Endothelial cell (in vitro differentiated cells): ENCODE results near the gene MYO1C. TPM values are rescaled to one million over a fixed set of nuclear protein-coding genes. Genes with fewer than 3 reads are reported as not detected.

Source experiments
- DNase-seq: peaks from one replicate; pipeline ENCODE4 v3.0.0; 2021; ENCODE audit warnings: low spot score
- H3K27ac Mint-ChIP-seq: one replicate; pipeline ENCODE4 v1.8.0; 2021; ENCODE audit warnings: mixed read lengths, inconsistent platforms; ENCODE audit not compliant: unreplicated experiment
- H3K27me3 Mint-ChIP-seq: one replicate; pipeline ENCODE4 v1.8.0; 2021; ENCODE audit warnings: mild to moderate bottlenecking, moderate library complexity, mixed read lengths, inconsistent platforms; ENCODE audit not compliant: unreplicated experiment
- H3K36me3 Mint-ChIP-seq: one replicate; pipeline ENCODE4 v1.8.0; 2021; ENCODE audit warnings: mild to moderate bottlenecking, low read depth, mixed read lengths, inconsistent platforms; ENCODE audit not compliant: unreplicated experiment
- H3K4me1 Mint-ChIP-seq: one replicate; pipeline ENCODE4 v1.8.0; 2021; ENCODE audit warnings: mild to moderate bottlenecking, mixed read lengths, inconsistent platforms; ENCODE audit not compliant: unreplicated experiment
- H3K4me3 Mint-ChIP-seq: one replicate; pipeline ENCODE4 v1.8.0; 2021; ENCODE audit warnings: mild to moderate bottlenecking, mixed read lengths, inconsistent platforms; ENCODE audit not compliant: unreplicated experiment
- H3K9me3 Mint-ChIP-seq: one replicate; pipeline ENCODE4 v1.8.0; 2021; ENCODE audit warnings: mixed read lengths, inconsistent platforms; ENCODE audit not compliant: unreplicated experiment
- CTCF ChIP-seq: fragments of 200-600 bp; sonication (generic); IDR thresholded peaks from one replicate; pipeline ENCODE4 v1.5.0; 2021; ENCODE audit warnings: antibody characterized with exemption; ENCODE audit not compliant: unreplicated experiment
- total RNA-seq: library from RNA; stranded (reverse); fragmentation: NEBNext Ultra II Directional; extraction: Animal tissue kit (Norgen Biotek cat#: 25700); gene quantifications from one replicate; pipeline ENCODE4 v1.2.1, GENCODE V29; 2021; ENCODE audit not compliant: unreplicated experiment

Gene MYO1C
- total RNA-seq, 1 donor from 2014 or later = 117 TPM

GRCh38 chr17:1469231-1469852, 23.1 kb downstream of the MYO1C start:
- peaks cover 8% of the 10 kb centered on the region for H3K27me3 Mint-ChIP-seq
- H3K4me3 Mint-ChIP-seq = peak overlapping the region; percentile 63
- H3K9me3 Mint-ChIP-seq = no peaks in the 10 kb centered on the region
- no peak for DNase-seq
- H3K4me1 Mint-ChIP-seq = no peaks in the 10 kb centered on the region
- peaks cover 37% of the 10 kb centered on the region for H3K36me3 Mint-ChIP-seq
- TF ChIP-seq CTCF = no peak
- H3K27ac Mint-ChIP-seq = peak overlapping the region; percentile 30

- peaks cover 9% of the 10 kb centered on the region for H3K27me3 Mint-ChIP-seq
- H3K4me3 Mint-ChIP-seq = no peak overlapping the region
- H3K9me3 Mint-ChIP-seq = no peaks in the 10 kb centered on the region
- no peak for TF ChIP-seq CTCF
- H3K36me3 Mint-ChIP-seq = peaks cover 35% of the 10 kb centered on the region
- peaks cover 5% of the 10 kb centered on the region for H3K4me1 Mint-ChIP-seq
- no peak overlapping the region for H3K27ac Mint-ChIP-seq
- DNase-seq = no peak
These were observed 24.5 kb downstream of the MYO1C start for GRCh38 chr17:1467898-1468492.

- H3K27ac Mint-ChIP-seq = no peak overlapping the region
- no peak for DNase-seq
- H3K36me3 Mint-ChIP-seq = peaks cover 34% of the 10 kb centered on the region
- peaks cover 10% of the 10 kb centered on the region for H3K27me3 Mint-ChIP-seq
- no peak for TF ChIP-seq CTCF
- no peak overlapping the region for H3K4me3 Mint-ChIP-seq
- peaks cover 9% of the 10 kb centered on the region for H3K4me1 Mint-ChIP-seq
- no peaks in the 10 kb centered on the region for H3K9me3 Mint-ChIP-seq
These were observed 25.2 kb downstream of the MYO1C start for GRCh38 chr17:1467258-1467657.

GRCh38 chr17:1464186-1464585, 28.3 kb downstream of the MYO1C start:
- no peak for TF ChIP-seq CTCF
- peak overlapping the region; percentile 76 for H3K4me3 Mint-ChIP-seq
- H3K9me3 Mint-ChIP-seq = no peaks in the 10 kb centered on the region

More at GRCh38 chr17:1464186-1464585, 28.3 kb downstream of the MYO1C start:
- Mint-ChIP-seq H3K27me3 (peaks cover 11% of the 10 kb centered on the region), H3K4me1 (peaks cover 25% of the 10 kb centered on the region), H3K27ac (no peak overlapping the region), H3K36me3 (peaks cover 35% of the 10 kb centered on the region)
- no peak for DNase-seq
